ENCODE measurements around the gene HSD17B2.

DNA sequence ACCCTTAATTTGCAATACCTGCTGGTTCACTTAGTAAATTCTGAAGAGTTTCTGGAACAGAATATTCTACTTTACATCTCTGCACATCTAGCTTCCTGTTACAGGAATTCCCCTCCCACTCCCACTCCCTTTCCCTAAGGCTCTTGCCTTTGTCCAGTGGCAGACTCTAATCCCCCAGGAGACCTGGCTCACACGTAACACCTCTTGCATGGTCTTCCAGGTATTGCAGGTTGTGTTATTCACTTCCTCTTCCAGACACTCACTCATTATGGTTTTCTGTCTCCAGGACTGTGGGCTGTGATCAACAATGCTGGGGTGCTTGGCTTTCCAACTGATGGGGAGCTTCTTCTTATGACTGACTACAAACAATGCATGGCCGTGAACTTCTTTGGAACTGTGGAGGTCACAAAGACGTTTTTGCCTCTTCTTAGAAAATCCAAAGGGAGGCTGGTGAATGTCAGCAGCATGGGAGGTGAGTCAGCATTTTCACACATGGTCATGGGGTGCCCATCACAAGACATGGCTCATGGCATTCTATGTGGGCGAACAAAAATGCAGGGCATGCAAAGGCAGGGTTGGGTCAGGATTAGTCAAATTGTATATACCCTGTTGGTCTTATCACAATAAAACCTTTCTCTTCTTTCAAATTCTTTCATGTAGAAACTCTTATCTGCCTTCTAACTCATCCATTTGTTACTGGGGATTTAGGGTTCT is 35.8 kb downstream of the HSD17B2 start:
- TF ChIP-seq POLR2A (IDR thresholded peaks at IDR 0.05) = no peak
- TF ChIP-seq, protein P1, sequence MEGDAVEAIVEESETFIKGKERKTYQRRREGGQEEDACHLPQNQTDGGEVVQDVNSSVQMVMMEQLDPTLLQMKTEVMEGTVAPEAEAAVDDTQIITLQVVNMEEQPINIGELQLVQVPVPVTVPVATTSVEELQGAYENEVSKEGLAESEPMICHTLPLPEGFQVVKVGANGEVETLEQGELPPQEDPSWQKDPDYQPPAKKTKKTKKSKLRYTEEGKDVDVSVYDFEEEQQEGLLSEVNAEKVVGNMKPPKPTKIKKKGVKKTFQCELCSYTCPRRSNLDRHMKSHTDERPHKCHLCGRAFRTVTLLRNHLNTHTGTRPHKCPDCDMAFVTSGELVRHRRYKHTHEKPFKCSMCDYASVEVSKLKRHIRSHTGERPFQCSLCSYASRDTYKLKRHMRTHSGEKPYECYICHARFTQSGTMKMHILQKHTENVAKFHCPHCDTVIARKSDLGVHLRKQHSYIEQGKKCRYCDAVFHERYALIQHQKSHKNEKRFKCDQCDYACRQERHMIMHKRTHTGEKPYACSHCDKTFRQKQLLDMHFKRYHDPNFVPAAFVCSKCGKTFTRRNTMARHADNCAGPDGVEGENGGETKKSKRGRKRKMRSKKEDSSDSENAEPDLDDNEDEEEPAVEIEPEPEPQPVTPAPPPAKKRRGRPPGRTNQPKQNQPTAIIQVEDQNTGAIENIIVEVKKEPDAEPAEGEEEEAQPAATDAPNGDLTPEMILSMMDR (IDR thresholded peaks at IDR 0.05 in 4 of 5, conservative IDR thresholded peaks at IDR 0.05 in 1 of 5) = no peak

All from gastrocnemius medialis (tissue), 4 donors.